ENCODE measurements around the gene CDH22.

The CDH22 gene

DNA sequence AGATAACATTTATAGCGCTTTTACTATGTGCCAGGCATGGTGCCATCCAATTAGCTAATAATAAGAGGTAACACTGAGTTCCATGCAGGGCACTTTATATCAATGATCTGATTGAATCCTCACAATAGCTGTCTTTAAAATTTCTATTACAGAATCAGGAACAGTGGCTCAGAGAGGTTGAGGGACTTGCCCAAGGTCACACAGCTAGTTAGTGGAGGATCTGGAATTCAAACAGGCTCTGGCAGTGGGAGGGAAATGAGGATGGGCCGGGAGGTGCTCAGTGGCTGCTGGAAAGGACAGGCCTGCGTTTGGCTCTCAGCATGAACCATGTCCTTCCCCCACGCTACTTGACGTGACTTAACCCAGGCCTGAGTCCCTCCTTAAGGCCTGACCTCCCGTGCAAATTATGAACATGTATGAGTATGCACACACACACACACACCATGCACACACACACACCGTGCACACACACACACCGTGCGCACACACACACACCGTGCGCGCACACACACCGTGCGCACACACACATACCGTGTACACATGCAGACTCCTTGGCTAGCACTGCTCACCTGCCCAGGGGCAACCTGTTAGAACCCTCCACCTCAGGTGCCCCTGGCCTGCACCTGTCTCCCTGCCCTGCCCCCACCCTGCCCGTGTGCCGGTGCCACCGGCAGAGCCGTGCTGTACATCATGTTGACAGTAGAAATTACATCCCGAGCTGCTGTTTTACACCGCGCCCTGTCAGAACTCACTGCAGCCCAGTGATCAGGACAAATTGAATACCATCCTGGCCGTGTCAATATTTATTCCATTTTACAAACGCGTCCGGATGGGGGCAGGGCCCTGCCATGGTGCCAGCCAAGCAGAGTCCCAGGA is 43.7 kb downstream of the CDH22 start:
- DNase-seq: no peak

DNA sequence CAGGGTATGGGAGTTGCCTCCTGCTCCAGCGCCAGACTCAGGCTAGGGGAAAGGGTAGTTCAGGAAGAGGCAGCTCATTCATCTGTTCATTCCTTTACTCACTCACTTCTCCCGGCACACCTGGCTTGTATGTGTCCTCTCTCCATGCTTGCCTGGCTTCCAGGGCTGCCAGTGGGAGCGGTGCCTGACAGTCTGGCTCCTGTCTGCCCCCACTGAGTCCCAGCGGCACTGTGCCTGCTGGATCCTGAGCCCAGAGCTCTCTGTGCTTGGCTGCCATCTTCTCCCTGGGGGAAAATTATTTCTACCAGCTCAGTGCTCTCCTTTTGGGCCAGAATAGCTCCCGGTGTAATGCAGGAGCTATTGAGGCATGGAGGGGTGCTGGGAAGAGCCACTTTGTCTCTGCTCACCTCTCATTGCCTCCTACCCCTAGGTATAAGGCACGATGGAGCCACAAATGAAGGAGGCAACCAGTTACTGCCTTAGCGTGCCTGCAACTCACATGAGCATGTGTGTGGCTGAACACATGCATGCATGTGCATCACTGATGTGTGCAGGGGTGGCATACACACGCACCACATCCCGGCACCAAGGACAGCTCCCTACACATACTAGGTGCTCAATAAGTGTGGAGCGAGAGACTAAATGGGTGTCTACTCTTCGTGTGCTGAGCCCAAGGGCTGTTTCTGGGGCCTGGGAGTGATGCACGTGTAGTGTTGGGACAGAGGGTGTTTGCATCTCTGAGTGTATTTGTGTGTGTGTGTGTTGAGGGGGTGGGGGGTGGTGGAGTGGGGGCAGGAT is 46.6 kb downstream of the CDH22 start:
- DNase-seq: no peak

DNA sequence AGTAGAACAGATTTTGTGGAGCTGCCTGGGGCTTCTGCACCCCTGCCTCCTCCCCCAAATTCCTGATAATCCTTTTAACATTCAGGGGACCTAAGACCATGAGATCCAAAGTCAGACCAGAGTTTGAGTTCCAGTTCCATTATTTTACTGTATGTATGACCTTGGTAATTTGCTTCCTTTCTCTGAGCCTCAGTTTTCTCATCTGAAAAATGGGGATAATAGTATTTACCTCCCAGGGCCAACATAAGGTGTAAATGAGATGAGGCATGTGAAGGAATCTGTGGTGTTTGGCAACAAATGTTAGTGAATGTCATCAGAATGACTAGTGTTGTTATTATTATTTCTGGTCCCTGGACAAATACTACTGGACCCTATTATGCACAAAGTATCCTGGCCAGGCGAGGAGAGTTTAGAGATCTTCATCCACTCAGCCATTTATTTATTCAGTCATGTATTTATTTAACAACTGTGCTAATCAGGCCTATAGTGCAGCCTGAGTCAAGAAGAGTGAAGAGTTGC is 47.3 kb downstream of the CDH22 start:
- no peak for DNase-seq

DNA sequence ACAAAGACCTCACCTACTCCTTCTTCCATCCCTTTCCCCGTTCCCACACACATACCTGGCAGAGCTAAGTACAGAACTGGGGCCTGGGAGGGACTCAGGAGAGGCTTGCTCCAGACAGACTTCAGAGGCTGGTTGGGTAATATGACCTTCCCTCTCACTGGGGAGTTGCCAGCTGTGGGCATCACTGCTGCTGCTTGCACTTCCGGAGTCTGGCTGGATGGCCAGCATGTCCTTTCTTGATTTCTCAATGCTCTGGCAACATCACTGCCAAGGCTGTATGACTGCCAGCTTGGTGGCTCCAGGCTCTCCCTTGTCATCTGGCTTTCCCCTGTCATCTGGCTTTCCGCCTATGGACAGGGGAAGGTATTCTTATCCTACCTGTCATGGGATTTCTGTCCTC is 47.8 kb downstream of the CDH22 start:
- no peak for DNase-seq

DNA sequence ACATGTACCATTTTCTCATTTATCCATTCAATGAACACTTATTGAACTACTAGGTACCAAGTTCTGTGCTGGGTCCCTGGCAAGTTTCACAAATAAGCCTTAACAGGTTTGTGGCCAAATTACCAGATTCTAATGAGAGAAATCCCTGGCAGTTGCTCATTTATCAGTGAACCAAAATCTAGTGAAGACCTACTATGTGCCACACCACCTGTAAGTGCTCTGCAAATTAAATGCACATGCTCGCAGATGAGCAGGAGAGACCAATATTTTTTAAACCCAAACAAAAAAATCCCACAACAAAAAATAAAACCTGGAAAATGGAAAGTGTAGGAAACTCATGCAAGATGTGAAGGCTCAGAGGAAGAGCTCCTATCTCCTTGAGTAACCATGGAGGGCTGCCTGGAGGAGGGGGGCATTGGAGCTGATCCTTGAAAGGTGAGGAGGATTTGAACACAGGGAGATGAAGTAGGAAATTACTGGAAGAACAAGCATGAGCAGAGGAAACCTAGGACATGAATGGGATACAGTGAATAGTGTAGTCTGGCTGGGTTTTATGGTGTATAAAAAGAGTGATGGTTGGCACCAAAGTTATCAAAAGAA is 48.9 kb downstream of the CDH22 start:
- no peak for DNase-seq

DNA sequence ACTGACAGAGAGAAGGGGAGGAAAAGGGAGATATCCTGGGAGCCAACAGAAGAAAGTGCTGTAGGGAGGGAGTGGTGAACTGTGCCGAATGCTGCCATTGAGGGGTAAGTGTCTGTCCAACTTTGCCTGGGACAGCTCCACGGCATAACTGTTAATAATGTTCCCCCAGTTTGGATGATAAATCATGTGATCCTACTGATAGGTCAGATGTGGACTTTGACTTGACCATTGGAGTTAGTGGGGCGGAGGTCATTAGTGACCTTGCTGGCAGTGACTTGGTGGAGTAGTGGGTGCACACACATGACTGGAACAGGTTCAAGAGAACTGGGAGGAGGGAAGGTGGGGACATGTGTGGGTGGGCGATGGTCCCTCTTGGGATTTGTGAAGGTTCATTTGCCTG is 50.4 kb downstream of the CDH22 start:
- no peak for DNase-seq

DNA sequence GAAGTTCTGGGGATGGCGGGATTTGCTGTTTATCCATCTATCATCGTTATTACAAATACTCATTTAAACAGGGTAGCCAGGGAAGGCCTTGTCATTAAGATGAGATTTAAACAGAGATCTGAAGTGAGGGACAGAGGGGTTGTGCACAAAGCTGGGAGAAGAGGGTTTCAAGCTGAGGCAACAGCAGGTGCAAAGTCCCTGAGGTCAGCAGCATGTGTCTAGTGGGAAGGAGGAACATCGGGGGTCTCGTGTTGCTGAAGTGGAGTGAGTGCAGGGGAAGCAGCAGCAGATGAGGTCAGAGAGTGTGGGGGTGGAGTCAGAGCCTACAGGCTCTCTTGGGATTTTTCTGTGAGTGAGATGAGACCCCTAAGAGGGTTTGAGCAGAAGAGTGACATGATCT is 52.0 kb downstream of the CDH22 start:
- DNase-seq: no peak

DNA sequence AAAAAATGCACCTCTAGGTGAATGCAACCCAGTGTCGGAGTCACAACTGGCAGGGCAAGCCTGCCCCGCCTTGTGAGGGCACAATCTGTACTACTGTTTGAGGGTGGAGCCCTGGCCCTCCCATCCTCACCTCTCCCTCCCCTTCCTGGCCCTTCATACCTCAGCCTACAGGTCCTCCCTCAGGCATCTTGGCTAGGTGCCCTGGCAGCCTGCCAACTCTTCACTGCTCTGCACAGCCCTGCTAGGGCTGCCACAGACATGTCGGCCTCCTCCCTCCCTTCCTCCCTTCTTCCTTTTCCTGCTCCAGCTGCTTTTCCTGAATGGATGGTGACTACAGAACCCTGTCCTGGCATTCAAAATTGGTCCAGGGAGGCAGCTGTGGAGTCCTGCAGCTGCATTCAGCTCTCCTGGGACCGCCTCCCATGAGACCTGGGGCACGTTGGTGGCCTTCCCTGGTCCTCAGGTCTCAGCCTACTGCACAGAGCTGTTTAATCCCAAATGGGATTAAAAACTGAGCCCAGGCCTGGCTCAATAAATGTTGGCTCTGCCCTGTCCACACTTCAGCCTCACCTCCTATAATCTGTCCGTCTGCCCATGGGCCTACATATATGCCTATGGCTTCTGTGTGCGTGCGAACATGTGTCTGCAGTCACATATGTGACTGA is 52.7 kb downstream of the CDH22 start:
- DNase-seq: no peak

DNA sequence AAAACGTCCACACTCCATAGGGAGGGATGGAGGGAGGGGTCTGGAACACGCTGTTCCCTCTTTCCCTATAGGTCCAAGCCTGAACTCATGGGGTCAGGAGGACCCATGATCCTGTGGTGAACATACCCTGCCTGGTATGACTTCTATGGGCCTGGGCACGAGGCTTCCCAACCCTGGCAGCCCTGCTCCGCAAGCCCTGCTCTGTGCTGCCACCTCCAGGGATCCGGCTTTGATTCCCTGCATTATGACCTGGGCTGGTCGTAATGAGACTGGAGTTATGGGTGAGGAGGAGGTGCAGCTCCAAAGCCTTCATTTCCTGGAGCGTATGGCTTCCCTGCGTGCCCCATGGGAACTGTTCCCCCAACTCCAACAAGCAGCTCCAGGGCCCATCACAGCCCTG is 54.9 kb downstream of the CDH22 start:
- no peak for DNase-seq

DNA sequence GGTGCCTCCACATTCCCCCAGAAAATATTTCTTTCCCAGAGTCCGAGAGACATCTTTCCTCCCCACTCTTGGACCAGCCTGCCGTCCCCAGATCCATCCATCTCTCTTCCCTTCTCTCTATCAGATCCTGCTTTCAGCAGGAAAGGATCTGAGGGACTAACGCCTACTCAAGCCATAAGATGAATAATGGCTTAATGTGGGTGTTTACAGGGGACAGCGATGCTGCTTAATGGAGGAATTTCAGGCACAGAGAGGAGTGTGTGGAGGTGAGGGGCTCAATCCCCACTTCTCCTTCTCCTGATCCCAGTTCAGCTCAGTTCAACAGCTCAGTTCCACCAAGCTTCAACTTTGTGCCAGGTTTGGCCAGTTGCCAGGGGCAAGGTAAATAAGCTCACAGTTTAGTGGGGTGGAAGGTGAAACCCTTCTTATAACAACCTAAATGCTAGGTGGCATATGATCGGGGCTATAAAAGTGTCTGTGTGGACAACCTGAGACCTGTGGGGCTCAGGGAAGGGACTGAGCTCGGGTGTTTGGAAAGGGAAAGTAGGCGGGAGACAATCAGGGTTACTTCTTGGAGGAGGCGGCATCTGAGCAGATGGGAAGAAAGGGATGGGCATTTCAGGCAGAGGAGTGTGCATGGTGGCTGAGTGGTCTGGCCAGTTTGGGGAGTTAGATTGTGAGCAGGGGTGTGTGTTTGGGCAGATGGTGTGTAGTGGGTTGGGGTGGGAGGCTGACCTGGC is 55.8 kb downstream of the CDH22 start:
- no peak for DNase-seq

DNA sequence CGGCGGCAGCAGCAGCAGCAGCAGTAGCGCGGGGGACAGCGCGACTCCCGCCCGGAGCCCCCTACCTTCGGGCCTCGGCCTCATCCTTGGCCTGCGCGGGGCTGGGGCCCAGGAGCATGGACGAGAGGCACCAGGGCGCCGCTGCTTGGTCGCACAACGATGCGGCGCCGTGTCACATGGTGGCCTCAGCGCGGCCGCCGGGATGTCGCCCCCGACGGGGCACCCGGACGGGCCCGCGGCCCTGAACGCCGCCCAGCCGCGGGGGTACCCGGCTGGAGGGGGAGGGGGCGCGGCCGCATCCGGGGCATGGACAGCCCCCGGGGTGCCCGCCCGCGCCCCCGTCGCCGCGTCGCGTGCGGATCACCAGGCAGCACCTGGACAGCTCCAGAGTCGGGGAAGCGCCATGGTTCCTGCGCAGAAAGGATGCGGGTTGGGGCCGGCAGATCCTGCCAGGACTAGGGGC is 57.1 kb downstream of the CDH22 start:
- DNase-seq: no peak

DNA sequence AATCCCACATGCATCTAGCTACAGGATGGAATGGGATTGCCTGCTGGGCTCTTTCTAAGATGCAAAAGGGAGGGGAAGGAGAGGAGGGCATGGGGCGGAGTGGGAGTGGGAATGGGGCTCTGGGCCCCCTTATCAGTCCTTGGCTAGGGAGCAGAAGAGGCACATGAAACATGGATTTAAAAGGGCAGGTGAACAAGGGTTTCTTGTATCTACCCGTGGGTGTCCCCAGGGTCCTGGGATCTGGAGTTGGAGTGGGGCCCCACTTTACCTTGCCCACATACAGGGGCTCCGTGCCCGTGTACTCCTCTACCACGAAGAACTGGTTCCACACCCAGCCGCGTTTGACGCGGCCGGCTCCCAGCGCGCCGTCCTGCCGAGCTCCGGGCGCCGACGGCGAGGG is 57.5 kb downstream of the CDH22 start:
- no peak for DNase-seq

DNA sequence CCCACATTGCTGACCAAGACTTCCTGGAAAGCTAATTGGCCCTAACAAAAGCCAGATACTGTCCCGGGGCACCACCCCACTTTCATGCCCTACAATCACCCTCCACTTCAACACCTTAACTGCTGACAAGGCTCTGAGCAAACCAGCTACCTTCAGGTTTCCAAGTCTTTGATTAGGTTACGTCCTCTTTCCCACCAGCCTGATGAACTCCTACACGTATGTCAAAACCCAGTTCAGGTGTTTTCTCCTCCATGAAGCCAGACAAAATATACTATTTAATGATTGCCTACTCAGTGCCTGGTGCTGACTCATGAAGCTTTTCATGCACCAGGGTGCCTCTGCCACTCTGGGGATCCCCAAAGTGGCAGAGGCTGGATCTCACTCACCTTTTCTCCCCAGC is 58.6 kb downstream of the CDH22 start:
- DNase-seq: no peak

DNA sequence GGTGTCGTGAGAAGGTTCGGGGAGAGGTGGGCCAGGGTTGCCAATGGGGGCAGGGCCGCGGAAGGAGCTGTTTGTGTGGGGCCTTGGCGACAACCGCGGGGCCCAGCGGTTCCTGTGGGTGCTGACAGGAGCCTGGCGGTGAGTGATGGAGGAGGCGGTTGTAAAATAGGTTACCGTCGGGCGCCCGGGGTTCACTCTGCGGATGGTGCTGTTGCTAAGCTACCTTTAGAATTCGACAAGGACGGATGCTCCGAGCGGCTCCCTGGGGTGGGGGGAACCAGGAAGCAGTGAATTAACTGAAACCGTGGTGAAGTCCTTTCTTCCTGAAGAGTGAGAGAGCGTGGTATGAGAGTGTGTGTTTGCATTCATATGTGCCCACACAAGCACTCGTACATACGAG is 61.7 kb downstream of the CDH22 start:
- no peak for DNase-seq

DNA sequence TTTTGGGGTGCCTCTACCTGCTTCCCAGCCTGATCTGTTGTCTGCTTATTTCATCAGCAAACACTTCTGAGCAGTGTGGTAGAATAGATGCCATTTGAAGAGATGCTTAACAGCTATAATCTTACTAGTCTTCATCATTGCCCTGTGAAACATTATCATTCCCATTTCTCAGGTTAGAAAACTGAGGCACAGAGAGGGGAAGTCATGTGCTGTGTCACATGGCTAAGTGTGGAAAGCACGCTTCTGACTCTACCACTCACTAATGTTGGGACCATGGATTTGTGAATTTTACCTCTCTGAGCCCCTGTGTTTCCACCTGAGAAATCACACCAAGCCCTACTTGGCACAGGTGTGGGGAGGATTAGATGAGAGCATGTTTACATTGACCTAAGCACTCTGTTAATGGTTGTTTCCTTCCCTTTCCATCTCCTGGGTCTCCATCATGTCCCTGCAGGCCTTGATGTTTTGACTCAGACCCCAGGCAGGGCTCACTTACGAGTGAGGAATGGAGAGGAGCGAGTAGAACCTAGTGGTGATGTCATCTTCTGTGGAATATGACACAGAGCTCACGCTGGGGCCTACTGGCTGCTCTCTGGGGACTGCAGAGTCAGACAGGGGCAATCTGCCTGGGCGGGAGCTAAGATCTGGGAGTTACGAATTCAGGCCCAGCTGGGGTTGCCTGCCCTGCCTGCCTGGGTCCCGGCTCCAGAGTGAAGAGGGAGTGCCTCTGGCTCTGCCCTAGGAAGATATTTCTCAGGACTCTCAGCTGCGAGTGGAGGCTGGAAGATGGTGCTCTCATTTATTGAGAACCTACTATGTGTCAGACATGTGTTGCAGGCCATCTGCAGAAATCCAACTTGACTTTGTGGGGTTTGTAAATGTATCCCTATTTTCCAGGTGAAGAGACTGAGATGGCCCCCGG is 64.3 kb downstream of the CDH22 start:
- DNase-seq: no peak

DNA sequence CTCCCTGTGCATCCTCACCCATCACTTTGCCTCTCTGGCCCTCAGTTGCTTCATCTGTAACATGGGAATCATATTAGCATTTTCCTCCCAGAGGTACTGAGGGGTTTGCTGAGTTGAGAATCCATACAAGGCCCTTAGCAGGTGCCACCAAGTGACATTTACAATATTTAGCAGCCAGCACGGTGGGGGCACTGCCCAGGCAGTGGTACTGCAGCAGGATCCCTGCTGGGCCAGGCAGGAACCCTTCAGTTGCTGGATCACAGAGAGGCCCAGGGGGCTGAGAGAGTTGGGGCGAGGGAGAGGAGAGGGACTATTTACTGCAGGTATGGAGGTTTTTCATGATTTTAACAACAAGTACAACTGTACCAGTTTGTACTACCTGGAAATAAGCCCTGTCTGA is 65.9 kb downstream of the CDH22 start:
- no peak for DNase-seq

DNA sequence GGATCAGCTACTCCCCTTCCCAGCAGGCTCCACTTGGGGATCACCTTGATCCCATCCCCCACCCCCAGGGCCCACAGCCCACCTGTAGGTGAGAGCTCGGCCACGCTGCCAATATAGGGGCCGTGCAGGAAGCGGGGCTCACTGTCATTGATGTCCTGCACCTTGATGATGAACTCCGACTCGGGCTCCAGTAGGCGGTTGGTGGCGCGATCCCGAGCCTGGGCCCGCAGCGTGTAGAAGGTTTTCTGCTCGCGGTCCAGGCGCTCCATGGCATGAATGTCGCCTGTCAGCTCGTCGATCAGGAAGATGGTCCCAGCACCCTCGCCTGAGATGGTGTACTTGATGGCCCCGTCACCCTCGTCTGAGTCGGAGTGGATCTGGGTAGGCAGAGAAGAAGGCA is 67.4 kb downstream of the CDH22 start:
- no peak for DNase-seq

DNA sequence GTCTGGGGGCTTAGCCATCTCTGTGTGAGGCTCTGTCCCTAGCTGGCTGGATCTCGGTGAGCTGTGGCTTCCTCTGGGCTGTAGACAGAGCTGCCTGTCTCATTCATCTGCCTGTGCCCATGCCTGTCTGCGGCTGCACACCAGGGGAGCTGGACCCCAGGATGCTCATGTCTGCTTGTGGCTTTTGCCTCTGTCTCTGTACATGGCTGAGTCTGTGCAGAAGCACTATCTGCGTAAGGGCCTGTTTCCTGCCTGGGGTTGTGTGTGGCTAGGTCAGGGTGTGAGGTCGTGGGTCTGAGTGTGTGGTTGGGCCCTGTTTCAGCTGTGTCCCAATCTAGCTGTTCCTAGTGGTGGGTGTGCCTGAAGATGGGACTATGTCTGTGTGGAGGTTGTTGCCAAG is 68.2 kb downstream of the CDH22 start:
- DNase-seq: no peak

DNA sequence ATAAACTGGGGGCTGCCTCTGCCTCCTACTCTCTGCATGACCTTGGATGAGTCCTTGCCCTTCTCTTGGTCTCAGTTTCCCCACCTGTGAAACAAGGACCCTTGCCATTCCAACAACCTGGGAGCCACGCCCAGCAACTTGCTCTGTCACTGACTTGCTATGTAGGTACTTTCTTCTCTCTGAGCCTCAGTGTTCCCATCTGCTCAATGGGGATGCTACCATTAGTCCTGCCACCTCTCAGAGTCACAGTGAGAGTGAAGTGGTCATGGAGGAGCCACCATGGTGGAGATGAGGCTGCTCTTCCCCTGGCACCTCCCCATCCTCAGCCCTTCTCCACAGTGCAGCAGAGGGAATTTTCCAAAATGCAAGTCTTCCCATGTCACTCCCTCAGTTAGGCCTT is 70.6 kb downstream of the CDH22 start:
- no peak for DNase-seq

DNA sequence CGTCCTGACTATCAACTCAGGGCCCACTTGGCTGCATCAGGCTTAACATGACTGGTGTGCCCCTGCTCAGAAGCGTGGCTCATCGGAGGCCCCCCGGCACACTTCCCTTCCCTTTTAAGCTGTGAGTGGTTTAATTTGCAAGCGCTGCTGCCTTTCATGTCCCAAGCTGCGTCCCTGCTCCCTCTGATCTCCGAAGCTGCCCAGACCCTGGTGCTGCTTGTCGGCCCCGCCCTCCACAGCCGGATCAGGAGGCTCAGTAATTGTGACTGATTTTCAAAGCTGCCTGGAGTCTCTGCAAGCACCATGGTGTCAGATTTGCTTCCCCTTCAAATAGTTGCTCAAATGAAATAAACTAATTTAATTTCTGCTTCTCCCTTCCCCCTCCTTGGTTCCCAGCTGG is 71.1 kb downstream of the CDH22 start:
- no peak for DNase-seq

DNA sequence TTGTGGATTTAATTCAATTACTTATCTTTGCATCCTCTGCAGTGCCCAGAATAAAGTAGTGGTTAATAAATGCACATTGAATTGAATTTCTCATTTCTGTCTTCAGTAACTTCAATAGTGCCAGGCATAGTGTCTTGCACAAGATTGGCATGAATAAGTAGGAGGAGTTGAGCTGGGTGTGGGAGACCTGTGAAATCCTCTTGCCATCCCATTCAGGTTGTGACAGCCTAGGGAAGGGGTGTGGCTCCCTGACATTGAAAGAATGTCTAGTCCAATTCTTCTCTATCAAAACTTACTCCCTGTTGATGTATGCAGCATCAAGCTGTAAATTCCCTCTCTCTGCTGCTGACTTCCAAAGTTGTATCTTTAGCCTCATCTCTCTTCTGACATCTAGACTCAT is 73.2 kb downstream of the CDH22 start:
- no peak for DNase-seq

Data from CD4-positive, alpha-beta T cell treated with Interleukin-17A for 1 hour (primary cell).